ENCODE measurements around the gene SCUBE2. TPM values are rescaled to one million over a fixed set of nuclear protein-coding genes. Genes with fewer than 3 reads are reported as not detected.

SCUBE2 gene
- total RNA-seq, 1 experiment from 2014 or later, result 3.1 TPM

DNA sequence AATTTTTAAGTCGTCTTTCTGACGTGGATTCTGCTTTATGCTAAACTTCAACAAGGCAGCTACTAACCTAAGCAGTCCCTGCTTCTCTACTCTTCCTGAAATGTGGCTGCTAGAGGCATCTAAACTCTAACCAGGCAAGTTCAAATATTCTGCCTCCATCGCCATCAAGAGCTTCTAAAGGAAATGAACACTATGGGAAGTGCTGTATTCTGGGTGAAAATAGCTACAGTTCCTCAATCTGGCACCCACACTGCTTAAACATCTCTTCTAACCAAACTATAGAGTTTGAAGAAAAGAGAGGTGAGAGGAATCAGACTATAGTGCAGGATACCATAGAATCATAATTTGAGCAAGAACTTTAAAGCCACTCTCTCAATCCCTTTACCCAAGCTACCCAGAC lies 93.9 kb downstream of the SCUBE2 start:
- Mint-ChIP-seq H3K4me1 (ENCODE audit: low read depth, unreplicated experiment) (no peaks in the 10 kb centered on the region), H3K27me3 (ENCODE audit: insufficient read depth, unreplicated experiment) (no peaks in the 10 kb centered on the region), H3K4me3 (ENCODE audit: unreplicated experiment) (no peak overlapping the region), H3K27ac (ENCODE audit: unreplicated experiment) (no peak overlapping the region), H3K9me3 (ENCODE audit: unreplicated experiment) (no peaks in the 10 kb centered on the region), H3K36me3 (ENCODE audit: insufficient read depth, unreplicated experiment) (no peaks in the 10 kb centered on the region)
- no peak for DNase-seq
- BruUV-seq (replicated peaks), result no TSS peak
- Histone ChIP-seq H3K4me3 (ENCODE audit: low read depth, low read length) (no peak overlapping the region), H3K36me3 (ENCODE audit: control insufficient read depth, insufficient read depth, low read length) (no peaks in the 10 kb centered on the region), H3K4me1 (no peaks in the 10 kb centered on the region), H3K9me3 (no peaks in the 10 kb centered on the region), H3K27me3 (replicated peaks; ENCODE audit: control insufficient read depth, insufficient read depth, low read length) (no peaks in the 10 kb centered on the region; the same call in 1 of the 2 replicates)
- ChIA-PET POLR2A (no interaction called here), CTCF (no interaction called here)
- TF ChIP-seq, protein P1, sequence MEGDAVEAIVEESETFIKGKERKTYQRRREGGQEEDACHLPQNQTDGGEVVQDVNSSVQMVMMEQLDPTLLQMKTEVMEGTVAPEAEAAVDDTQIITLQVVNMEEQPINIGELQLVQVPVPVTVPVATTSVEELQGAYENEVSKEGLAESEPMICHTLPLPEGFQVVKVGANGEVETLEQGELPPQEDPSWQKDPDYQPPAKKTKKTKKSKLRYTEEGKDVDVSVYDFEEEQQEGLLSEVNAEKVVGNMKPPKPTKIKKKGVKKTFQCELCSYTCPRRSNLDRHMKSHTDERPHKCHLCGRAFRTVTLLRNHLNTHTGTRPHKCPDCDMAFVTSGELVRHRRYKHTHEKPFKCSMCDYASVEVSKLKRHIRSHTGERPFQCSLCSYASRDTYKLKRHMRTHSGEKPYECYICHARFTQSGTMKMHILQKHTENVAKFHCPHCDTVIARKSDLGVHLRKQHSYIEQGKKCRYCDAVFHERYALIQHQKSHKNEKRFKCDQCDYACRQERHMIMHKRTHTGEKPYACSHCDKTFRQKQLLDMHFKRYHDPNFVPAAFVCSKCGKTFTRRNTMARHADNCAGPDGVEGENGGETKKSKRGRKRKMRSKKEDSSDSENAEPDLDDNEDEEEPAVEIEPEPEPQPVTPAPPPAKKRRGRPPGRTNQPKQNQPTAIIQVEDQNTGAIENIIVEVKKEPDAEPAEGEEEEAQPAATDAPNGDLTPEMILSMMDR (IDR thresholded peaks at IDR 0.05; ENCODE audit: insufficient read depth in 1 of 2, low read depth in 1 of 2, low read length in 1 of 2, severe bottlenecking in 1 of 2, unreplicated experiment in 1 of 2), result no peak
- intact Hi-C loops (cut with micrococcal nuclease; ENCODE audit: unreplicated experiment), result no loop called here

DNA sequence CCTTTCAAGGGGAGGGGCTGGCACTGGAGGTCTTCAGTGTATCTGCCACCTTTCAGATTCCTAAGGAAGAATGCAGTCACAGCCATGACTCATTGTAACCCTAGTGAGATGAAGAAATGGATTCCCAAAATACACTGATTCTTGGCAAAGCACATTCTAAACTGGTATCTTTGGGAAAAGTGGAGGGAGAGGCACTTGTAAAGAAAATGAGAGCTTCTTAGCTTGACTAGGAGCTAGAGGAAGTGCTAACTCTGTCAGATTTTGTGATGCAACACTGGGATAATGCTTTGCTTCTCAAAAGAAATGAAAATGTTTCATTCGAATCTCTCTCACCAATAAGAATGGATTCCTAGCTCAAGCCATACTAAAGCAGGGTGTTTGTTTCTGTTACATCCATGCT lies 101.9 kb downstream of the SCUBE2 start:
- Histone ChIP-seq H3K4me3 (ENCODE audit: low read depth, low read length) (no peak overlapping the region), H3K4me1 (no peaks in the 10 kb centered on the region), H3K27me3 (replicated peaks; ENCODE audit: control insufficient read depth, insufficient read depth, low read length) (no peaks in the 10 kb centered on the region), H3K9me3 (no peaks in the 10 kb centered on the region), H3K36me3 (ENCODE audit: control insufficient read depth, insufficient read depth, low read length) (no peaks in the 10 kb centered on the region)
- no TSS peak for BruUV-seq (replicated peaks)
- Mint-ChIP-seq H3K27ac (ENCODE audit: unreplicated experiment) (no peak overlapping the region), H3K9me3 (ENCODE audit: unreplicated experiment) (no peaks in the 10 kb centered on the region), H3K36me3 (ENCODE audit: insufficient read depth, unreplicated experiment) (no peaks in the 10 kb centered on the region), H3K27me3 (ENCODE audit: insufficient read depth, unreplicated experiment) (no peaks in the 10 kb centered on the region), H3K4me1 (ENCODE audit: low read depth, unreplicated experiment) (no peaks in the 10 kb centered on the region), H3K4me3 (ENCODE audit: unreplicated experiment) (no peak overlapping the region)
- intact Hi-C loops (cut with micrococcal nuclease; ENCODE audit: unreplicated experiment), result no loop called here
- no peak for DNase-seq
- ChIA-PET CTCF (no interaction called here), POLR2A (no interaction called here)
- TF ChIP-seq, protein P1 (IDR thresholded peaks at IDR 0.05; ENCODE audit: insufficient read depth in 1 of 2, low read depth in 1 of 2, low read length in 1 of 2, severe bottlenecking in 1 of 2, unreplicated experiment in 1 of 2), result no peak

DNA sequence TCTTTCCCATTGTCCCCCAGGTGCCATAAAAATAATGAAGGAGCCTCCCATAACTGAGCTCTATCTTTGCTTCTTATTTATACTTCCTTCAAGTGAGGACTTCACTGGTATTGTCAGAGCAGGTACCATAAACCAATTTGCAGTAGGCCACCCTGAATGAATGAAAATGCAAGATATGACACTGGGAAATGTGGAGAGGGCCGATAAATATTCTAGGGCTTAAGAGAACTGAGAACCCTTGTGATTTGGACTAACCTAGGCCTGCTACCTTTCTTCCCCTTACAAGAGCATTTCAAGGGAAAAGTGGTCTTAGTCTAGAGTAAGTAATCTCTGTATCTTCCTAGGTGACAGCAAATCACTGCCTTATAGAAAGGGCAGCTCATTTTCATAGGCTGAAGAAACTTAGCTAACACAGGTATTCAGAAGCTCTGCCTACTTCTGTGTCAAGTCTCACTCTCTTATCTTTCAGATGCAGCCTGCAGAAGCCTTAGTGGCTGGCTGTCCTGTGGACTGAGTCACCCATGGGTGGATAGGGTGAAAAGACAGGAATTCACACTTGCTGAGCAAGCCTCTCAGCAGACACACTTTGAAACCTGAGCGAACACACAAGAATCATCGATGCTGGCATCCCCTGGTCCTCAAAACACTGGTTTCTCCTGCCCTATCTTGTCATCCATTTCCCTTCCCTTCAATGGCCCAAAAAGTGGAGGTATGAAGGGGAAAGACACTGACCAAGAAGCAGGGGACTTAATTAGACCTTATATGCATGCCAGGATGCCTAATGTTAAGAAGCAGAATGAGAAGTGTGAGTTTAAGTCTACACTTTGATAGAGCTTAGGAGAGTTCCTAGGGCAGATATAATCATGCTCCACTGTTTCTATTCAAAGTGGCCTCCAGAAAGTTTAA lies 102.8 kb downstream of the SCUBE2 start:
- H3K36me3 ChIP-seq (ENCODE audit: control insufficient read depth, insufficient read depth, low read length), result no peaks in the 10 kb centered on the region
- no peaks in the 10 kb centered on the region for H3K27me3 ChIP-seq (replicated peaks; ENCODE audit: control insufficient read depth, insufficient read depth, low read length)
- H3K4me3 ChIP-seq (ENCODE audit: low read depth, low read length), result no peak overlapping the region
- H3K9me3 ChIP-seq, result no peaks in the 10 kb centered on the region
- H3K4me1 ChIP-seq, result no peaks in the 10 kb centered on the region
- Mint-ChIP-seq H3K36me3 (ENCODE audit: insufficient read depth, unreplicated experiment) (no peaks in the 10 kb centered on the region), H3K27ac (ENCODE audit: unreplicated experiment) (no peak overlapping the region), H3K27me3 (ENCODE audit: insufficient read depth, unreplicated experiment) (no peaks in the 10 kb centered on the region), H3K9me3 (ENCODE audit: unreplicated experiment) (no peaks in the 10 kb centered on the region), H3K4me3 (ENCODE audit: unreplicated experiment) (no peak overlapping the region), H3K4me1 (ENCODE audit: low read depth, unreplicated experiment) (no peaks in the 10 kb centered on the region)
- BruUV-seq (replicated peaks), result no TSS peak
- CTCF ChIA-PET, result no interaction called here
- POLR2A ChIA-PET, result no interaction called here
- TF ChIP-seq, protein P1 (IDR thresholded peaks at IDR 0.05; ENCODE audit: insufficient read depth in 1 of 2, low read depth in 1 of 2, low read length in 1 of 2, severe bottlenecking in 1 of 2, unreplicated experiment in 1 of 2), result no peak
- intact Hi-C loops (cut with micrococcal nuclease; ENCODE audit: unreplicated experiment), result no loop called here
- DNase-seq, result no peak

Measured in Caco-2 (cell line).